ENCODE results near the gene LIN54. TPM values are rescaled to one million over a fixed set of nuclear protein-coding genes. Genes with fewer than 3 reads are reported as not detected.

The LIN54 gene
- total RNA-seq, 2 donors from 2014 or later: 10.3 to 13.6 TPM

DNA sequence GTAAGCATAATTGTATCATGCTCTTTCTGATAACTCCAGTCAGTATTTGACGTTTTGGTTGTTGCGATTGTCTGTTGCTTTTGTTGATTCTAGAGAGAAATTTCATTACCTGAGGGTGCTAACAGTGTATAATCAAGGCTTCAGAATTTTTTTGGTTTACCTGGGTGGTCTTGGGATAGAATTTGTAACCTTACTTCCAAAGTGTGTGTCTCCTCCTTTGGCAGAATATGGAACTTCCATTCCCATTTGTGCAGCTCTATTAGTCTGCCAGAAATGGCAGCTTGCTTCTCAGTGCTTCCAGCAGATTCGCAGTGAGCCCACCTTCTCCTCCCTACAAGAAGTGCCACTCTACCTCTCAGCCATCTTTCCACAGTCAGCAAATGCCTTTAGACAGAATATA, 29.6 kb upstream of the LIN54 start:
- ATAC-seq (ENCODE audit: insufficient number of reproducible peaks, low FRiP score, low read depth) (no peak), DNase-seq (ENCODE audit: low spot score) (no peak)
- H3K4me1 ChIP-seq (ENCODE audit: control insufficient read depth in 1 of 2, low read depth in 2 of 2): peaks cover 12 to 34% of the 10 kb centered on the region in 2 donors
- TF ChIP-seq, protein P1, sequence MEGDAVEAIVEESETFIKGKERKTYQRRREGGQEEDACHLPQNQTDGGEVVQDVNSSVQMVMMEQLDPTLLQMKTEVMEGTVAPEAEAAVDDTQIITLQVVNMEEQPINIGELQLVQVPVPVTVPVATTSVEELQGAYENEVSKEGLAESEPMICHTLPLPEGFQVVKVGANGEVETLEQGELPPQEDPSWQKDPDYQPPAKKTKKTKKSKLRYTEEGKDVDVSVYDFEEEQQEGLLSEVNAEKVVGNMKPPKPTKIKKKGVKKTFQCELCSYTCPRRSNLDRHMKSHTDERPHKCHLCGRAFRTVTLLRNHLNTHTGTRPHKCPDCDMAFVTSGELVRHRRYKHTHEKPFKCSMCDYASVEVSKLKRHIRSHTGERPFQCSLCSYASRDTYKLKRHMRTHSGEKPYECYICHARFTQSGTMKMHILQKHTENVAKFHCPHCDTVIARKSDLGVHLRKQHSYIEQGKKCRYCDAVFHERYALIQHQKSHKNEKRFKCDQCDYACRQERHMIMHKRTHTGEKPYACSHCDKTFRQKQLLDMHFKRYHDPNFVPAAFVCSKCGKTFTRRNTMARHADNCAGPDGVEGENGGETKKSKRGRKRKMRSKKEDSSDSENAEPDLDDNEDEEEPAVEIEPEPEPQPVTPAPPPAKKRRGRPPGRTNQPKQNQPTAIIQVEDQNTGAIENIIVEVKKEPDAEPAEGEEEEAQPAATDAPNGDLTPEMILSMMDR (IDR thresholded peaks at IDR 0.05): peak; percentile 9
- H3K27me3 ChIP-seq (replicated peaks; ENCODE audit: insufficient read depth): no peaks in the 10 kb centered on the region
- no peaks in the 10 kb centered on the region for H3K36me3 ChIP-seq
- no peaks in the 10 kb centered on the region for H3K9me3 ChIP-seq
- no peak overlapping the region for H3K4me3 ChIP-seq
- H3K27ac ChIP-seq: no peak overlapping the region

DNA sequence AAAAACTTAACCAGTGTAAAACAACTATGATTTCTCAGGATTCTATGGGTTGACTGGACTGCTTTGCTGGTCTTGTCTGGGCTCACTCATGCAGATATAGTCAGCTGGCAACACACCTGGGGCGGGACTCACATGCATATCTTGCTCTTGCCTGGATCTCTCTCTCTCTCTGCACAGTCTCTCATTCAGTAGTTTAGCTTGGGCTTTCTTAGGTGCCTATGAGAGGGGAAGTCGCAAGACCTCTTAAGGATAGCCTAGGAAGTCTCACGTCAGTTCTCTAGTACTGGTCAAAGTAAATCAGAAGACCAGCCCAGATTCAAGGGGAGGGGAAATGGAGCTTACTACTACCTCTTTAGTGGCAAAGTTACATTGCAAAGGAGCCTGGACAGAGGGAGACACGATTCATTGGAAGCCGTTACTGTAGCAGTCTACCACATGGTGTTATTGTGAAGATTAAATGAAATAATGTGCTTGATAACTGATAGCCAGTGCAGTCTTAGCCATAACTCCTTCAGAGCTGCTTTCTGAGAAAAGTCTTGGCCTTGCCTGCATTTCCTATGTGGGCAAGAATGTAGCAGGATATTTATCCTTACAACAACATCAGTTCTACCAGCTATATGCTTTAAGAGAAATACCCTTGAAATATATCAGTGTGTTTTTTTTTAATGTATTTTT, 26.5 kb upstream of the LIN54 start:
- H3K4me3 ChIP-seq: no peak overlapping the region
- no peaks in the 10 kb centered on the region for H3K36me3 ChIP-seq
- H3K27me3 ChIP-seq (replicated peaks; ENCODE audit: insufficient read depth): no peaks in the 10 kb centered on the region
- DNase-seq (ENCODE audit: low spot score): no peak
- no peaks in the 10 kb centered on the region for H3K9me3 ChIP-seq
- peaks cover 12 to 26% of the 10 kb centered on the region in 2 donors for H3K4me1 ChIP-seq (ENCODE audit: control insufficient read depth in 1 of 2, low read depth in 2 of 2)
- no peak overlapping the region for H3K27ac ChIP-seq
- TF ChIP-seq, protein P1 (IDR thresholded peaks at IDR 0.05): no peak
- ATAC-seq (ENCODE audit: insufficient number of reproducible peaks, low FRiP score, low read depth): no peak

DNA sequence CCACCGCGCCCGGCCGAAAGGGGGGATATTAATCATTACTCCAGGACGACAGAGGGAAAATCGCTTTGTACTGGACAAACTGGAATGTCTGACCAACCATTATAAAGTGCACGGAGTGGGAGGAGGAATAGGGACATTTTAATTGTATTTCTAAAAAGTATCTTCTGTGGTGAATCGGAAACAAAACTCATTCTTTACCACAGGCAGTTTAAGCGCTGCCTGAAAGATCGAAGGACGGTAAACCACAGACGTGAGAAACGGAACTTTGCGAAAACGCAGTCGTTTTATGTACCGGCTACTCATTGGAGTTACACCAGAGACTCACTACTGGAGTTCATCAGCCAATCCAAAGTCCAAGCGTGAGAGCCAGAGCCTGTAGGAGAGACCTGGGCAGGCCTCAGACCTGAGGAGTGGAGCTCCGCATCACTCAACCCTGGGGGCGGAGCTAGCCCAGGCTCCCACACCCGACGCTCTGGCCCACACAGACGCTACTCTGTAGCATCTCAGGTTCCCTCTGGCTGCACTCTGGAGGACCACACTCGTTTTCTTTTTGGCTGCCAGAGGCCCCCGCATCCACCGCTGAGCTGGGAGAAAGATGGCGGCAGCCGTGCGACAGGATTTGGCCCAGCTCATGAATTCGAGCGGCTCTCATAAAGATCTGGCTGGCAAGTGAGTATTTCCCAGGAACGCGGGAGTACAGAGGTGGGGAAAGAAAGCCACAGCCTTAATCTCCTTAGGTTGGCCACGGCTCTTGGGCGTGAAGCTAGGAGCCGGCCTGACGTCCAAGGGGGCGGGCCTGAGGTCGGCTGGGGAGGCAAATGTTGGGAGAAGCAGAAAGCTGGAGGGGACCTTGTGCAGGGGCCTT, 24.2 kb upstream of the LIN54 start, which contains the start of gene COPS4:
TSS of gene COPS4 (plus strand) at position 554 of the 865 bp plus-strand sequence. CDS start at position 596, 42 bp downstream.
- TF ChIP-seq, protein P1 (IDR thresholded peaks at IDR 0.05): no peak
- ATAC-seq (ENCODE audit: insufficient number of reproducible peaks, low FRiP score, low read depth) (peak; percentile 100), DNase-seq (ENCODE audit: low spot score) (peak; percentile 96)
- peaks cover 12 to 26% of the 10 kb centered on the region in 2 donors for H3K4me1 ChIP-seq (ENCODE audit: control insufficient read depth in 1 of 2, low read depth in 2 of 2)
- H3K4me3 ChIP-seq: peak within 1 kb of the TSS; percentile 86
- no peaks in the 10 kb centered on the region for H3K27me3 ChIP-seq (replicated peaks; ENCODE audit: insufficient read depth)
- peak within 1 kb of the TSS; percentile 84 to 93 for H3K27ac ChIP-seq
- H3K9me3 ChIP-seq: no peaks in the 10 kb centered on the region
- no peaks in the 10 kb centered on the region for H3K36me3 ChIP-seq

DNA sequence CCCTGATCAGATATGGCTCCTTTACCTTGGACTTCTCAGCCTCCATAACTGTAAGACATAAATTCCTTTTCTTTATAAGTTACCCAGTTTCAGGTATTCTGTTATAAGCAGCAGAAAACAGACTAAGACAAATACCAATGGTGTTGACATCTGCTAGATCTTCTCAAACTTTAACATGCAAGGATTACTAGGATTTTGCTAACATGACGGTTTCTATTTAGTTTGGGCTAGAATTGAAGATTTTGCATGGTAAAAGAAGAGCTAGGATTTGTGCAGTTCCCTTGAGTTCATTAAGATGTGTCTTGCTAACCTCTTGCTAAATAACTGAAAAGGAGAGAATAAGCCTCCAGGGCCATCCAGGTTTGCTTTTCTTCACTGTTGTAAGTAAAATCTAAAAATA, 19.1 kb upstream of the LIN54 start:
- H3K36me3 ChIP-seq: no peaks in the 10 kb centered on the region
- ATAC-seq (ENCODE audit: insufficient number of reproducible peaks, low FRiP score, low read depth) (no peak), DNase-seq (ENCODE audit: low spot score) (no peak)
- no peak overlapping the region for H3K4me3 ChIP-seq
- H3K4me1 ChIP-seq (ENCODE audit: control insufficient read depth in 1 of 2, low read depth in 2 of 2): no peaks in the 10 kb centered on the region
- H3K27ac ChIP-seq: no peak overlapping the region
- no peaks in the 10 kb centered on the region for H3K9me3 ChIP-seq
- TF ChIP-seq, protein P1 (IDR thresholded peaks at IDR 0.05): no peak
- no peaks in the 10 kb centered on the region for H3K27me3 ChIP-seq (replicated peaks; ENCODE audit: insufficient read depth)

DNA sequence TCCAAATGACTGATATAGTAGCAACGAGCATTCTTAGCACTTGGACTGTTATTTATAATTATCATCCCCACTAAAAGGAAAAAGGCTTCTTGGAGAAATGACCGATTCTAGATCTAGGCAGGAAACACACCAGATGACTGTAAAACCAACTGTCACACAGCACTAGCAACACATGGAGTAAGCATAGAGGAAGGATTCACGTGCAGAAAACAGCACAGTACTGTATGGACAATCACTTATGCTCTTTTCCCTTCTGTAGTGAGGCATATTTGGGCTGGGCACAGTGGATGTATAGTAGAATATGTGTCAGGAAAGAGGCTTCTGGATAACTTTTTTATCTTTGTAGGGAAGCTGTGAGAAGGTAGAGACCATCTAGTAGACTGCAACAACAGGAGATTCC, 18.4 kb upstream of the LIN54 start:
- Histone ChIP-seq H3K4me3 (no peak overlapping the region), H3K27ac (no peak overlapping the region), H3K27me3 (replicated peaks; ENCODE audit: insufficient read depth) (no peaks in the 10 kb centered on the region), H3K9me3 (no peaks in the 10 kb centered on the region), H3K4me1 (ENCODE audit: control insufficient read depth in 1 of 2, low read depth in 2 of 2) (no peaks in the 10 kb centered on the region), H3K36me3 (no peaks in the 10 kb centered on the region)
- no peak for DNase-seq (ENCODE audit: low spot score)
- TF ChIP-seq, protein P1 (IDR thresholded peaks at IDR 0.05): no peak
- ATAC-seq (ENCODE audit: insufficient number of reproducible peaks, low FRiP score, low read depth): no peak

All from thoracic aorta (tissue), 2 donors.